GM12891 (cell line): ENCODE measurements around the gene TNN.
A peak's percentile ranks its signal among the peaks of the same experiment; 100 is the strongest.

Source experiments
- DNase-seq: peaks from one replicate; pipeline ENCODE4 v3.0.0; 2011; ENCODE audit warnings: low spot score; ENCODE audit not compliant: insufficient read length
- FAIRE-seq: peaks from 2 replicates; lab custom pipeline; 2011; peaks lifted over from hg19 to GRCh38; lab: Jason Lieb, UNC
- PAX5 ChIP-seq: IDR thresholded peaks from 2 replicates; pipeline ENCODE4 v1.6.1; 2011; ENCODE audit warnings: low read length, moderate library complexity, mild to moderate bottlenecking; ENCODE audit not compliant: insufficient read depth, severe bottlenecking
- POLR2A ChIP-seq: IDR thresholded peaks from 2 replicates; pipeline ENCODE4 v1.6.1; 2011; ENCODE audit warnings: low read depth, low read length, control low read depth
- POLR2AphosphoS5 ChIP-seq: IDR thresholded peaks from 2 replicates; pipeline ENCODE4 v1.6.1; 2011; ENCODE audit warnings: low read depth, low read length, control low read depth
- POU2F2 ChIP-seq: IDR thresholded peaks from 2 replicates; pipeline ENCODE4 v1.6.1; 2011; ENCODE audit warnings: low read depth, mild to moderate bottlenecking, control low read depth, low read length, moderate library complexity
- SPI1 ChIP-seq: IDR thresholded peaks from 2 replicates; pipeline ENCODE4 v1.6.1; 2011; ENCODE audit warnings: low read depth, low read length, control low read depth
- TAF1 ChIP-seq: IDR thresholded peaks from 2 replicates; pipeline ENCODE4 v1.6.1; 2011; ENCODE audit warnings: low read depth, low read length, control low read depth

TNN gene

GRCh38 chr1:175071276-175071943 lies 3.8 kb downstream of the TNN start:
- no peak for FAIRE-seq
- DNase-seq: no peak
- TF ChIP-seq SPI1 (no peak), POU2F2 (no peak), POLR2AphosphoS5 (no peak), PAX5 (no peak), TAF1 (no peak), POLR2A (no peak)

GRCh38 chr1:175072099-175072951 lies 4.7 kb downstream of the TNN start:
- peak; percentile 71 for FAIRE-seq
- TF ChIP-seq POU2F2 (no peak), POLR2AphosphoS5 (no peak), PAX5 (no peak), SPI1 (no peak), TAF1 (no peak), POLR2A (no peak)
- peak; percentile 27 for DNase-seq

DNA sequence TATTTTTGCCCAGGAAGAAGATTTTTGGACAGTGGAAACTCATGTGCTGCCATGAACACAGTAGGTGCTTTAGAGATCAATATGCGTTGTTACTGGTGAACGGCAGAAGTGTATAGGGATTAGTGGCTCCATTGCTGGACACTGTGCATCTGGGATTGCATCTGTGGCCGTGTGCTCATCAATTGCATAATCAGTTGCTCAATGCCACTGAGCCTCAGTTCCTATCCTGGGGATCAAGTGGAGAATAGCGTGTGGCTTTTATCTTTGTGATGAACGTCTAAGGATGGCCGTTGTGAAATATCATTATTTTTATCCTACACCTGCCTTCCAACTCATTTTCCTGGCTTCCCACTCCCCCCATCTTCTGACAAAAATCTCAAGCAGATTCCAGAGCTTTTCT lies 5.4 kb downstream of the TNN start:
- FAIRE-seq (no peak), DNase-seq (no peak)

GRCh38 chr1:175073633-175074032 lies 6.0 kb downstream of the TNN start:
- DNase-seq: no peak
- no peak for FAIRE-seq
- TF ChIP-seq PAX5: no peak
- TF ChIP-seq SPI1: no peak
- TF ChIP-seq POLR2AphosphoS5: no peak
- TF ChIP-seq POLR2A: no peak
- no peak for TF ChIP-seq POU2F2
- no peak for TF ChIP-seq TAF1

More for the DNA sequence above, 5.4 kb downstream of the TNN start:
- no peak for TF ChIP-seq POLR2A
- TF ChIP-seq TAF1: no peak
- TF ChIP-seq SPI1: no peak
- no peak for TF ChIP-seq POLR2AphosphoS5
- no peak for TF ChIP-seq POU2F2
- no peak for TF ChIP-seq PAX5

GRCh38 chr1:175075572-175076568 lies 8.2 kb downstream of the TNN start:
- FAIRE-seq (peak; percentile 69), DNase-seq (peak; percentile 27)
- TF ChIP-seq TAF1 (no peak), PAX5 (no peak), POLR2AphosphoS5 (no peak)

DNA sequence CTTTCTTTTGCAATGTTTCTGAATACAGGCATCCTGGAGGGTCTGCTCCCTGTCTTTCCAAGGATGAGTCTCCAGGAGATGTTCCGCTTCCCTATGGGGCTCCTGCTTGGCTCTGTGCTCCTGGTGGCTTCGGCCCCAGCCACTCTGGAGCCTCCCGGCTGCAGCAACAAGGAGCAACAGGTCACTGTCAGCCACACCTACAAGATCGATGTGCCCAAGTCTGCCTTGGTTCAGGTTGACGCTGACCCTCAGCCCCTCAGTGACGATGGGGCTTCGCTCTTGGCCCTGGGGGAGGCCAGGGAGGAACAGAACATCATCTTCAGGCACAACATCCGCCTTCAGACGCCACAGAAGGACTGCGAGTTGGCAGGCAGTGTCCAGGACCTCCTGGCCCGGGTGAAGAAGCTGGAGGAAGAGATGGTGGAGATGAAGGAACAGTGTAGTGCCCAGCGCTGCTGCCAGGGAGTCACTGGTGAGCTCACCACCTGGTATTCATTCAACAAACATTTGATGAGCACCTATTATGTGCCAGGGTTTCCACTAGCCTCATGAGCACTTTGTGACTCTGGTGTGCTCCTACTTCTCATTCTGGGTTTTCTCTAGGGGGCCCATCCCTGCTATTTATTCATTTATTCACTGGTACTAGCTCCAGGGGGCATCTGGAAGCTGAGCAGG lies 9.9 kb downstream of the TNN start:
- FAIRE-seq: no peak

DNA sequence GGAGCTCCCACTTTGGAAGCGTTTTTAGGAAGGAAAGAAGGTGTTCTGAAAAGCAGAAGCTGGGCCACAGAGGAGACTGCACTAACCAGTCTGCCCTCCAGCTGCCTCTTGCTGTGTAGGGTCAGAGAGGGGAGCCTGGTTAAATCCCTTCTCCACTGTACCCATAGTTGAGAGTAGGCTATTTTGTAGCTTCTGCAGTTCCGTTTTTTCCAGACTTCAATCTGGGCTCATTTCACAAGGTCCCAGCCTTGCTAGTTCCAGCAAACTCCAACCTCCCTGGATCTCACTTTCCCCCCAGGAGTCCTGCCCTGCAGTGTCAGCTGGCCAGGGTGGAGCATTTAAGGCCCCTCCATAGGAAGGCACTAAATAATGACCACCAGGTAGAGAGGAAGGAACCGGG lies 11.0 kb downstream of the TNN start:
- TF ChIP-seq SPI1: no peak
- TF ChIP-seq PAX5: no peak
- TF ChIP-seq POU2F2: no peak
- no peak for TF ChIP-seq POLR2A
- FAIRE-seq (no peak), DNase-seq (no peak)

More for the DNA sequence above, 9.9 kb downstream of the TNN start:
- DNase-seq: no peak
- TF ChIP-seq POU2F2: no peak
- TF ChIP-seq POLR2A: no peak
- no peak for TF ChIP-seq TAF1
- TF ChIP-seq POLR2AphosphoS5: no peak
- TF ChIP-seq PAX5: no peak
- no peak for TF ChIP-seq SPI1

DNA sequence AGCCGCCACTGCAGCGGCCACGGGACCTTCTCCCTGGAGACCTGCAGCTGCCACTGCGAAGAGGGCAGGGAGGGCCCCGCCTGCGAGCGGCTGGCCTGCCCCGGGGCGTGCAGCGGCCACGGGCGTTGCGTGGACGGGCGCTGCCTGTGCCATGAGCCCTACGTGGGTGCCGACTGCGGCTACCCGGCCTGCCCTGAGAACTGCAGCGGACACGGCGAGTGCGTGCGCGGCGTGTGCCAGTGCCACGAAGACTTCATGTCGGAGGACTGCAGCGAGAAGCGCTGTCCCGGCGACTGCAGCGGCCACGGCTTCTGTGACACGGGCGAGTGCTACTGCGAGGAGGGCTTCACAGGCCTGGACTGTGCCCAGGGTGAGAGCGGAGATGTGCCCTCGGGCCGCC lies 11.7 kb downstream of the TNN start:
- DNase-seq: no peak
- TF ChIP-seq PAX5: no peak
- TF ChIP-seq SPI1: no peak
- TF ChIP-seq TAF1: no peak
- TF ChIP-seq POLR2AphosphoS5: no peak
- TF ChIP-seq POLR2A: no peak
- TF ChIP-seq POU2F2: no peak
- no peak for FAIRE-seq

- TF ChIP-seq TAF1: no peak
- DNase-seq (no peak), FAIRE-seq (no peak)
Observed at GRCh38 chr1:175080030-175080429, 12.4 kb downstream of the TNN start.
